Tongue (tissue), 2 donors: ENCODE results near the gene NBAS. TPM values are rescaled to one million over a fixed set of nuclear protein-coding genes. Genes with fewer than 3 reads are reported as not detected.
"Not testable (repeated sequence)": the region's sequence is repeated elsewhere in the genome, so short reads cannot be mapped to it uniquely, and the experiment has no call there.

Source experiments
- DNase-seq: peaks from one replicate; pipeline ENCODE4 v3.0.0-alpha.2; 2015
- total RNA-seq: library from RNA; depleted of rRNA; stranded (reverse); fragments of >200 nt; gene quantifications from one replicate; pipeline ENCODE4 v1.2.3, GENCODE V29; 2014

The NBAS gene
- total RNA-seq, 1 donor from 2014 or later, result 73.3 TPM

DNA sequence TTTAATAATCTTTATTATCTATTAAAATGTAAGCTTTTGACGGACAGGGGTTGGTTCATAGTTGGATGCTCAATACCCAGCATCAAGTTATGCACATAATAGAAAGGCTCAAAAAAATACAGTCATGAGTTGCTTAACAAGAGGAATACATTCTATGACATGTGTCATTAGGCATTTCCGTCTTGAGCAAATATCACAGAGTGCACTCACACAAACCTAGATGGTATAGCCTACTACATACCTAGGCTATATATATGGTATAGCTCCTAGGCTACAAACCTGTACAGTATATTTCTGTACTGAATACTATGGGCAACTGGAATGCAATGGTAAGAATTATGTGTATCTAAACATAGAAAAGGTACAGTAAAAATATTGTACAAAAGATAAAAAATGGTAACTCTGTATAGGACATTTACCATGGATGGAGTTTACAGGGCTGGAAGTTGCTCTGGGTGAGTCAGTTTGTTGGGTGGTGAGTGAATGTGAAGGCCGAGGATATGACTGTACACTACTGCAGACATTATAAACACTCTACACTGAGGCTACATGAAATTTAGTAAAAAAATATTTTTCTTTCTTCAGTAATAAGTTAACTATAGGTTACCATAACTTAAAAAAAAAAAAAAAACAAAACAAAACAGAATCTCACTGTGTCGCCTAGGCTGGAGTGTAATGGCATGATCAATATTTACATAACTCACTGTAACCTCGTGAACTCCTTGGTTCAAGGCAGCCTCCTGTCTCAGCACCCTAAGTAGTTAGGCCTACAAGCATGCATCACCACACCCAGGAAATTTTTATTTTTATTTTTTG is 201.2 kb downstream of the NBAS start:
- no peak for DNase-seq

DNA sequence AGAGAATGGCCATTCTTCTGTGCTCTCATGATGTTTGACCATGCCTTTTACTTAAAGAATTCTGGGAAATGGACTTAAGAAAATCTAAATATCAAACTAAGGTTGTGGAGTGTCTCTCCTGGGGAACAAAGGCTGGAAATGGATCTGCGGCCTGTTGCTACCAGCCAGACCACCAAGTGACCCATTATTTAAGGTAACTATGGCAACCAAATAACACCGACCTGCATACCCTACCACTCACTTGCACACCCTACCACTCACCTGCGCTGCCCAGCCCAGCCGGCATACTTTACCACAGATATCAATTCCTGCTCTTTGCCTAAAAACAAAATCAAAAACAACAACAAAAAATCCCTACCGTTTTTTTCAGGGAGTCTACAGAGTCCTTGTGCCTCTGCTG is 203.2 kb downstream of the NBAS start:
- DNase-seq, result no peak

DNA sequence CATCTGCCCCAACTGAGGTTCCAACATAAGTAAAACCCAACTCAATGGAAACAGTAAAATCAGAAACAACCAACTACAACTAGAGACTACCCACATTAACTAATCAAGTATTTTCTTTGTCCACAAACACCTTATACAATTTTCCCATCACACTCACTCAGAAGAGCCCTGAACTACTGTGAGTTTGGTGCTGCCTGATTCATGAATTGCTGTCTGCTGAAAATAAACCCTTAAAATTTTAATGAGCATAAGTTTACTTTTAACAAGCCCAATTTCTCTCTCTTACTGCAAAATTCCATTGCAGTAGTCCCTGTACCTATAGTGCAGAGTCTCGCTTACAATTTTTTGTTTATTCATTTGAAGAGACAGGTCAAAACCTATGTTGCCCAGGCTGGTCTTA is 203.9 kb downstream of the NBAS start:
- DNase-seq, result no peak

DNA sequence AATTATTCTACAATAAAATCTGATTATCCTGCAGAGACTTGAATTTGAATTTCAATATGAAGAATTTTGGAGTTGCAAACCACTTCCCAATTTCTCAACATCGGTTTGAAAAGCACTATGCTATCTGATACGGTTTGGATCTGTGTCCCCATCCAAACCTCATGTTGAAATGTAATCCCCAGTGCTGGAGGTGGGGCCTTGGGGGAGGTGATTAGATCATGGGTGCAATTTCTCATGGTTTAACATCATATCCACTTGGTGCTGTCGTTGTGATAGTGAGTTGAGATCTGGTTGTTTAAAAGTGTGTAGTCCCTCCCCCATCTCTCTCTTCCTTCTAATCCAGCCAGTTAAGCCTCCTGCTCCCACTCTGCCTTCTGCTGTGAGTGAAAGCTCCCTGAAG is 205.7 kb downstream of the NBAS start:
- no peak for DNase-seq

DNA sequence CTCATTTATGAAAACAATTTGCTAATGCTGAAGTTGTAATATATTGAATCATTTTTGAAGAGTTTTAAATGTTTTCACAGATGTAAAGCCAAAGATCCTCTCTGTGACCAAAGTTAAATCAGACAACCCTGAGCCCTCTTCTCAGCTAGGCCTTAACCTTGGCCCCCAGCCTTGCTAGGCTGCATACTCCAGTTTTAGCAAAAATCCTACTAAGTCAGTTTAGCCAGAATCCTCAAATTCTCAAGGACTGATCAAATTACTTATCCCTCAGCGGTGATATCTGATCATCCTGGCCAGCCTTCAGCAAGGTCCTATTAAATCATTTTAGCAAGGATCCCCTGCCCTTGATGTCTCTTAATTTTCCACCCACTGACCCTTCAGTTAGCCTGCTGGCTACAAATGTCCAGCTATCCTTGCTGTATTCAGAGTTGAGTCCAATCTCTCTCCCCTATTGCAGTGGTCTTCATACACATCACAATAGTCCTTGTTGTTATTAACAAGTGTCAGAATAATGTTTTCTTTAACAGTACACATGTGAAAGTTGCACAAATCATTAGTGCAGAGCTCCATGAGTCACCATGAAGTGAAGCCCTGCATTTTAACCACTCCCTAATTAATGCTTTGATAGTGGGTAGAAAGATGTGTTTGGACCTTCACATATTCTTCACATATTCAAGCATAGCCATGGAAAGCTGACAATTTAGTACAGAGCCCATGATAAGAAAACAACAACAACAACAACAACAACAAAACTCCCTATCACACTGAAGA is 206.4 kb downstream of the NBAS start:
- DNase-seq, result no peak

DNA sequence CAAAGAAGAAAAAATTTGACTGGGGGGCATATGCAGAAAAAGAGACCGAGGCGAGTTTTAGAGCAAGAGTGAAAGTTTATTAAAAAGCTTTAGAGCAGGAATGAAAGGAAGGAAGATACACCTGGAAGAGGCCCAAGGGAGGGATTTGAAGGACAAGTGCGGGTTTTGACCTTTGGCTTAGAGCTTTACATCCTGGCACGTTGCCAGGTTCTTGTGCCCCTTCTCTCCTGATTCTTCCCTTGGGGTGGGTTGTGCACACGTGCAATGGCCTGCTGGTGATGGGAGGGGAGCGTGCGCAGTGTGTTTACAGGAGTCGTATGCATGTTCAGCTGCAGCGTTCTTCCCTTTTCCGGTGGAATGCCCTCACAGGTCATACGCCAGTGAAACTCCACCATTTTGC is 208.8 kb downstream of the NBAS start:
- DNase-seq, result no peak

DNA sequence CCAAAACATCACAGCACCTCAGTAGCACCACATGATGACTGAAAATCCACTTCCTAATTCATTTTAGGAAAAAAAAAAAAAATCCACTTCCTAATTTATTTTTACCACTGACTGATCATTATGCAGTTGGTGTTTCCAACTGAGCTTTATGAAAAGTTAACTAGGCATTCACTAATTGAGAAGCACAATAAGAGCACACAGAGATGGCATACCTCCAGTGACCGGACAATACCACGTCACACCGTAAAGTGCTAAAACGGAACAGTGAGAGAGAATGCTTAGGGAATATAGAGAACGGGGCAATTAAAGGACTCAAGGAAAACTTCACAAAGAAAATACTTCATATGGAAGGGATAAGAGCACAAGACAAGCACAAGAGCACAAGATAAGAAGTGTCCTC is 212.5 kb downstream of the NBAS start:
- no peak for DNase-seq

DNA sequence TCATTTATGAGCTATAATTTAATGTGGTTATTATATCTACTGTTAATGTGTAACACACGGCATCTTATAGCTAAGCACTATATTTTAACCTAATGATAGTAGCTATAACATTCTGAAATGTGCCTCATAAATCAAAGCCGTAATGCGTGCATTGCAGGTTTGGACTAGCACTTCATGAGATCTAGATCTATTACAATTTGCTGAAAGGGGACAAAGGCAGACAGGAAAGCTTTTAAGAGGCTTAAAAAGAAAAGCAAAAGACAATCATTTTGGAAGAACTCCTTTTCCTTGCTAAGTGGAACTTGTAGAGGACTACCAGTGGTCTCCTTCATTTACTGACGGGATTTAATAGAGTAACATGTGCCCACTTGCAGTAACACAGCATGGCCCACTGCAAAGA is 213.1 kb downstream of the NBAS start:
- DNase-seq, result no peak

DNA sequence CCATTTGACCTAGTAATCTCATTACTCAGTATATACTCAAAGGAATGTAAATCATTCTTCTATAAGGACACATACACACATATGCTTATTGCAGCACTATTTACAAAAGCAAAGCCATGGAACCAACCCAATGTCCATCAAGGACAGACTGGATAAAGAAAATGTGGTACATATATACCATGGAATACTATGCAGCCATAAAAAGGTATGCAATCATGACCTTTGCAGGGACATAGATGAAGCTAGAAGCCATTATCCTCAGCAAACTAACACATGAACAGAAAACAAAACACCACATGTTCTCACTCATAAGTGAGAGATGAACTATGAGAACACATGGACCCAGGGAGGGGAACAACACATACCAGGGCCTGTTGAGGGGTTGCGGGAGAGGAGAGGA is 214.5 kb downstream of the NBAS start:
- no peak for DNase-seq

DNA sequence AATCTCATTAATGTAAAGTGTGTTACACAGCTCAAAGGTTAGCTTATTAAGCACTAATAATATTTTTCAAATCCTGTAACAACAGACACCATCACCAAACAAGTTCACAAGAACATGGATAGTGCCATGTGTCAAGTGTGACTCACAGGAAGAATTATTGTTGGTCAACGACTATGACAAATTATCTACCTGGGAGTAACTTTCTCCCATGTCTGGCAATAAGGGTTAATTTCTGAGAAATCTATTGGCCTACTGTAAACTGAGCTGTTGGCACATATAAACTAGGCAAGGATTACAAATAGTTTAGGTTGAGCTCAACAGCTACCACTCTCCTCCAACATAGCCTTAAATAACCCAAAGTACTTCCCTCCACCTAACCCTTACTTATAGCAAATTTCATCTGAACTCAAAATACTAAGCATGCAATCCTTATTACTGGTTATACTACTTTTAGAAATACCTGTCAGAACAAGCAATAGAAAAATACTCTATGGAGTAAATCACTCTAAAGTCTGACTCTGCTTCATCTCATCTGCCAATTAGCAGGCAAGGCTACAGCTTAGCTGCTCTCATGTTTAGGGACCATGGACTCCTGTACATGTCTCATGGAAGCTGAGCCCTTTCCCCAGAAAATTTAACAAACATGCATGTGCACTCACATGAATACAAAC is 223.0 kb downstream of the NBAS start:
- DNase-seq, result no peak

DNA sequence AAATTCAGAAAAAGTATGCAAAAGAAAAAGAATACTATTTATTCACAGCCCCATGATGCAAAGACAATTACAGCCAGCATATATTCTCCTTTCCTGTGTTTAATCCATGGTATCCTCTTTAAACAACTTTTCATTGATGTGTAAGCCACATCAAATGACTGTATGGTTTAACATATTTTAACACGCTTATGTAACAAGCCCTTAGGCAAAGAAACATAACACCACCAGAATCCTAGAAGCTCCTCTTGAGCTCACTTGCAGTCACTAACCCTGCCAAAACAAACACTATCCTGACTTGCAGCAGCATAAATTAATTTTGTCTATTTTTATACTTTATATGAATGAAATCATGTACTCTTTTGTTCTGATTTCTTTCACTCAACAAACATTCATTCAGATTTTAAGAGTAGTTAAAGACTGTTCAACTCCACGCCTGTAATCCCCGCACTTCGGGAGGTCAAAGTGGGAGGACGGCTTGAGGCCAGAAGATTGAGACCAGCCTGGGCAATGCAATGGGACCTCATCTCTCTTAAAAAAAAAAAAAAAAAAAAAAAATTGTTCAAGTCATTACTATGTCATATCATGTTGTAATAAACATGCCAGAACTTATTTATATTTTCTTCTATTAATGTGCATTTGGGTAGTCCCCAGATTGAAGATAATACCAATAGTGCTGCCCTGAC is 226.3 kb downstream of the NBAS start:
- DNase-seq, result peak; percentile 57

DNA sequence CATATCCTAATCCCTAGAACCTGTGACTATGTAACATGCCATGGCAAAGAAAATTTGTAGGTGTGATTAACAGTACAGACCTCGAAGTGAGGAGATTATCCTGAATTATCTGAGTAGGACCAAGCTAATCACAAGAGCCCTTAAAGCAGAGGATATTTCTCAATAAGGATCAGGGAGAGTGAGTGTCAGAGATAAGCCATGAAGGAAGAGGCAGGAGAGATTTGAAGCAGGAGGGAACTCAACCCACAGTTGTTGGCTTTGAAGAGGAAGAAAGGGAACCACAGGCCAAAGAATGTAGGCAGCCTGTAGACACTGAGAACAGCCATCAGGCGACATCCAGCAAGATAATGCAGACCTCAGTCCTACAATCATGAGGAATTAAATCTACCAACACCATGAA is 229.3 kb downstream of the NBAS start:
- no peak for DNase-seq

DNA sequence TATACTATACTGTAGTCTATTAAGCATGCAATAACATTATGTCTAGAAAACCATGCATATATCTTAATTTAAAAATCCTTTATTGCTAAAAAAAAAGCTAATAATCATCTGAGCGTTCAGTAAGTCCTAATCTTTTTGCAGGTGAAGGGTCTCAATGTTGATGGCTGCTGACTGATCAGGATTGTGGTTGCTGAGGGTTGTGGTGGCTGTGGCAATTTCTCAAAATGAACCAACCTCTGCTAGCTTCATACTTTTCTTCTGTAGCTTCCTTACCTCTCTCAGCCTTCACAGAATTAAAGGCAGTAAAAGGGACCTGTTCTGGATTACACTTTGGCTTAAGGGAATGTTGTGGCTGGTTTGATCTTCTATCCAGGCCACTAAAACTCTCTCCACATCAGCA is 235.8 kb downstream of the NBAS start:
- DNase-seq, result no peak

DNA sequence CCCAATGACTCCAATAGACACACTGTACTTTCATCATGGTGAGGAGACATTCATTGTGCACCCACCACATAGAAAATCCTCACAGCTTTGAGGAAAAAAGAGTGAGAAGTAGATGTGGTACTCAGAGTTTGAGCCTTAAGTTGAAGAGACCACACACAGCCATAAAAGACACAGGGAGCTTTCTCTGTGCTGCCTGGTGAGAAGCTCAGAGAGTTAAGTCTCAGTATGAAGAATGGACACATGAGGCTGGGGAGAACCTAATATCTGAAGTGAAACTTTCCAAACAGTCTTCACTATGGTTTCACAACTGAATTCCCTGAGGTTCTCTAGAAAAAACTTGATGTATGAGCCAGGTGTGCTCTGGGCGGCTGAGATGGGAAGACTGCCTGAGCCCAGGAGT is 237.9 kb downstream of the NBAS start:
- no peak for DNase-seq

DNA sequence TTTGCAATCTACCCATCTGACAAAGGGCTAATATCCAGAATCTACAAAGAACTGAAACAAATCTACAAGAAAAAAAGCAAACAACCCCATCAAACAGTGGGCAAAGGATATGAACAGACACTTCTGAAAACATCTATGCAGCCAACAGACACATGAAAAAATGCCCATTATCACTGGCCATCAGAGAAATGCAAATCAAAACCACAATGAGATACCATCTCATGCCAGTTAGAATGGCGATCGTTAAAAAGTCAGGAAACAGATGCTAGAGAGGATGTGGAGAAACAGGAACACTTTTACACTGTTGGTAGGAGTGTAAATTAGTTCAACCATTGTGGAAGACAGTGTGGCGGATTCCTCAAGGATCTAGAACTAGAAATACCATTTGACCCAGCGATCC is 239.7 kb downstream of the NBAS start:
- not testable (repeated sequence) for DNase-seq

DNA sequence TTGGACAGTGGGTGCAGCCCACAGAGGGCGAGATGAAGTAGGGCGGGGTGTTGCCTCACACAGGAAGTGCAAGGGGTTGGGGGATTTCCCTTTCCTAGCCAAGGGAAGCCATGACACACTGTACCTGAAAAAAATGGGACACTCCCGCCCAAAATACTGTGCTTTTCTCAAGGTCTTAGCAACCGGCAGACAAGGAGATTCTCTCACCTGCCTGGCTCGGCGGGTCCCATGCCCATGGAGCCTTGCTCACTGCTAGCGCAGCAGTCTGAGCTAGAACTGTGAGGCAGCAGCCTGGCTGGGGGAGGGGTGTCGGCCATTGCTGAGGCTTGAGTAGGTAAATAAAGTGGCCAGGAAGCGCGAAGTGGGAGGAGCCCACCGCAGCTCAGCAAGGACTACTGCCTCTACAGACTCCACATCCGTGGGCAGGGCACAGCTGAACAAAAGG is 244.7 kb downstream of the NBAS start:
- DNase-seq, result no peak

DNA sequence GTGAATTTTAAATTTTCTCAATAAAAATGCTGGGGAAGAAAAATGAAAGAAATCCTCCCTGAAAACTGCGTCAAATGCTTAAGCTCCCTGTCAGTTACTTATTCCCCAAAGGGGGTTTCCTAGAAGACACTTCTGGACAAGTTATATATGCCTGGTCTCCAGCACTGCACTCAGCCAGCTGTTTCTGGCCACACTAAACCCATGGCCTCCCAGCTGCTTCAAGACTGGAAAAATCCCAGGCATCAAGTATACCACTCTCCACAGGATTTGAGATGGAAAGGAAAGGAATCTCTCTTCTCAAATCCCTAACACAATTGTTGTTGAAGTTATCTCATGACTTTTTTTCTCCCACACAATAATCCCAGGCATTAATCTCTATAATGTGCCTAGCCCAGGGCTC is 245.7 kb downstream of the NBAS start:
- peak; percentile 61 for DNase-seq

DNA sequence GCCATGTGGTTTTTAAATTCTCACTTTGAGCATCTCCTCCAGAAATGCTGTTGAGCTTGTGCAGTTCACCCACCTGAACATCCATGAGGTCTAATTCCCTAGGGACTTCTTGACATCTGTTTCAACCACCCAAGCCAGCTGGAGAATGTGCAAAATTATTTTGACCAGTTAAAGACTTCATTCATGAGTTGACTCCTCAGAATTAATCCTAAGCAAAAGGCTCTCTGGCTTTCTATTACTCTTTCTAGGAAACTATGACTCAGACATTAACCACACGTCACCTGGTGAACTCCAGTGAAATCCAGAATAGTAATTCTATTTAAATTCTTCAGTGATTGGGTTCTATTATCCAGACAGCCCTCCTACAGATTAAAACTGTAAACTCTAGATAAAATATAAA is 247.5 kb downstream of the NBAS start:
- DNase-seq, result peak; percentile 75

DNA sequence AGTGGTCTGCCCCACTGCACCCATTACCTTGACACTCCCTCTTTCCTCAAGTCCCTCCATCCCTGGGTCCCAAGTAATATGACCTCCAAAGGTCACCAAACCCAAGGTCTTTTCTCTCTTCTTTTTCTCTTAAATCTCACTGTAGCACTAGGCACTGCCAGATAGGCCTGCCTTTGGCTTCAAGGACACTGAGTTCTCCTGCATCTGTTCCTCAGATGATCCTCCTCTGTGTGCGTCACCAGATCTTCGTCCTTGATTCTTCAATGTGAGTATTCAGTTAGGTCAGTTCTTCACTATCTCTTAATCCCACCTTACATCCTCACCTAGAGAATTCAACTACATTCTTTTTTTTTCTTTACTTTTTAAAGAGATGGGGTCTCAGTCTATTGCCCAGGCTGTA is 249.2 kb downstream of the NBAS start:
- no peak for DNase-seq

DNA sequence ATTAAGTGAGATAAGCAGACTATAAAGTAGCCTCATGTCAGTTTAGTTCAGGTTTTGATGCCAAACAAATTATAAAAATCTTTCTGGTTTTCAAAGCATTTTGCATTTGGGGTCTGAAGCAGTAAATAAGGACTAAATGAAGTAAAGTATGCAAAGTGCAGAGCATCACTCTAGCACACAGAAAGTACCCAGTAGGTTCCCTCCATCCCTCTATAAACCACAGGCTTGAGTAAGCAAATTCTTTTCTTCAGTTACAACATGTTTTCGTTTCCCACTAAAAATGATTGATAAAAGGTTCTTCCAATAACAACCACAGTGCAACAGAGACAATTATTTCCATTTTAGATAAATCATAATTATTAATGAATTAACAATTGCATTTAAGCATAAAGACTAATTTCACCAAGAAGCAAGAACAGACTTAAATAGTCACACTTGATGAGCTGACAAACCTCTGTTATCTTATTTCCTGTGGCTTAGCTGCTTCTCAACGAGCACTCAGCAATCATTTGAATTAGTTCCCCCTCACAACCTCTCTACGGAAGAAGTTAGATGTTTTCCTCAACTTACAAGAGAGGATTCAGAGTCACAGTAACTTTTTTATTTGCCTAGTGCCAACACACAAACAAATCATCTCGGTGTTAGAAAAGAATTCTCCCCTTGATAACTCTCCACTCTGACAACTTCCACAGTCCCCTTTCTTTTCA is 249.8 kb downstream of the NBAS start:
- DNase-seq, result no peak

DNA sequence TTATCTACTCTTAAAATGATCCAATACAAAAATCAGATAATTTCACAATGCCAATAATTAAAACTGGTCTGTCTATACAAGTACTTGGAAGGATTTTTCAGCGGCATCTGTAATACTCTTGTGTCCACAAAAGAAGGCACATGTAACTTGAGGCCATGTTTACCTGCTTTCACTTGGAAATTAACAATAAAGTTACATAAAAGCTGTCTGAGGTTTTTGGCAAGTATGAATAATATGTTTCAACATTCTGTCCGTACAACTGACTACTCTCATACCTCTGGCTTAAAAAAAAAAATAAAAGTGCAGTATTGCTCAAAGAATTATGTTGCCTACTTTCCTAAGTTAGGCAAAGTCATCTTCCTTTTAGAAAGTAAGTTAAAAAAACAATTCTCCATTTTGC is 253.6 kb downstream of the NBAS start:
- DNase-seq, result no peak

DNA sequence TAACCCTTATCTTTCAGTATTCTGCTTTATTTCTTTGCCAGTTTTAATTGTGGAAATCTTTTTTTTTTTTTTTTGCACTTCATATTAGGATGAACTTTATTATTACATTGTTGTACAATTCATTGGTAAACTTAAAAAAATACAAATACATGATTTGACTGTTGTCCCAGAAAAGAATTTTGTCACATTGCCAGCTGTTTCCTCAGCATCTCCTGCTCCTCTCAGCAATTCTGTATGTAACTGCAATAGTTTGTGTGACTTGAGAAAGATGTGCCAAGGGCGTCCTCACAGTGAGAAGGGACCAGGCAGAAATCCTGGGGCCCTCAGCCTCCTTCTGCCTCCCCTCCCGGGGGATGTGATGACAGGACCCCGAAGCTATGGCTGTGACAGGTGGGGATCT is 254.4 kb downstream of the NBAS start:
- no peak for DNase-seq
